ENCODE results near the gene ADARB2.

ADARB2 gene

DNA sequence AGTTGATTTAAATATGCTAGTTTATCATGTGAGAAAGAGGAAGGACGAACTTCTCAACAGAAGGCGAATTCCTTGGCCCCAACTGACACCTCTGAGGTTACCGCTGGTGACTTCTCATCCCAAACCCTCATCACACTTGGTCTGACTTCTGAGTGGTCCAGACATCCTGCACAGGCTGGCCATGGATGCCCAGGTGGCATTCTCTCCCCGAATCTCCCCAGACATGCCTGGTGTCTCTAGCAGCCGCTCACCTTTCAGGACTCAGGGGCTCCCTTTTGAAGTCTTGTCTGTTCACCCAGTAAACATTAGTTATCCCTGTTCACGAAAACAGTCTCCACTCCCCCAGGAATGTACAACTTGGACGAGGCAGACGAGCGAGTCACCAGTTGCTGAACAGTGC is 157.7 kb downstream of the ADARB2 start:
- no peak for DNase-seq

DNA sequence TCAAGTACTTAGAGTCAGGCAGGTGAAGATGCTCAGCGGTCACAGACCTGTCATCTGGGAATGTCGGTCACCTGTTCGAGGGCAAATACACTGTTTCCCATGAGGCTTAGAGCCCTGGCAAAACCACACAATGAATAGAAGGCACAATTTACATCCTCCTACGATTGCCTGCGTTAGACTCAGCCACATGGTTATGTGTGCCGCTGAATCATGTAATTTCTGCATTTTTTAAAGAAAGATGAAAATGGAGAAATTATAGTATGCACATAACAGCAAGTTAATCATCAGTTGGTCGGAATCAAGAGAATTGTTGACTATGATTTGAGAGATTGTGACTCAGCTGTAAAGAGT is 158.2 kb downstream of the ADARB2 start:
- DNase-seq, result no peak

DNA sequence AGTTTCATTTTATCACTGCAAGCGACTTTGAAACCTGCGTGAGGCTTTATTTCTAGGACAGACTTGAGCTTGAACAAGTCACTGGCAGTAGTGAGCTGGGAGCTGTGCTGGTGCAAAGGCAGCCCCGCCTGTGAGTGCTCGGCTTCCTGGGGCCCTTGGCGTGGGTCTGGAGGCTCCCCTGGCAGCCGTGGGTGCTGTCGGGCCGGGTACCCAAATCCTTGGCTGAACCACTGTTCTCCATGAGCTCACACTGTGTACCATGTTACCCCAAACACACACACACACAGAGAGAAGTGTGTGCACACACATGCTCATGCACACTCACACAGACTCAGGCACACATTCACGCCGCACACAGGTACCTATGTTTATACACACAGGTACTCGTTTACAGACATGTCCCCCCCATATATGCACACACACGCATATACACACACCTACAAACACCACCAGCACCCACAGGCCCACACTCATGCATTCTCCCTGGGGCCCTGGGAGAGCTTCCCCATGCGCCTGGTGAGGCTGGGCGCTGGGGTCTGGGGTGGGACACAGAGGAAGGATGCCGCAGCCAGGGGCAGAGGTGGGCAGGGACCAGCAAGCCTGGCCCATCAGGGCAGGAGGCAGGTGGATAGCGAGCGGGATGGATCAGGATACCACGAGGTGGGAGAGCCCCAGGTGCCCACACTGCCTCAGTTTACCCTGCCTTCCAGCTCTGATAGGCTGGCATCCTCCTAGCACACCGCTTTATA is 158.8 kb downstream of the ADARB2 start:
- no peak for DNase-seq

DNA sequence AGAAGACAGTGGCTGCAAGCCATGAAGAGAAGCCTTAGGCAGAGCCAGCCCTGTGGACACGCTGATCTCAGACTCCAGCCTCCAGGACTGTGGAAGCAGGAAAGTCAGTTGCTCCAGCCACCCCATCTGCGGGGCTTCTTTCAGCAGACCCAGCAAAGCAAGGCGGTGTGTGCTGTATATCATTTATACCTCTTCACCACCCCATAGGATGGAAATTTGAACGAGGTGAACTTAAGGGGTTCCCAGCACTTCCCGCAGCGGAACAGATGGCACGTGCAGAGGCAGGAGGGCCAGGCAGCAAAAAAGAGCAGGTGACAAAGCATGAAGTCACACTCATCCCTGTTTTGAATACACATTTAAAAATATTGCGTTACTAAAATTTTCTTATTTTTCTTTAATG is 159.4 kb downstream of the ADARB2 start:
- DNase-seq, result no peak

DNA sequence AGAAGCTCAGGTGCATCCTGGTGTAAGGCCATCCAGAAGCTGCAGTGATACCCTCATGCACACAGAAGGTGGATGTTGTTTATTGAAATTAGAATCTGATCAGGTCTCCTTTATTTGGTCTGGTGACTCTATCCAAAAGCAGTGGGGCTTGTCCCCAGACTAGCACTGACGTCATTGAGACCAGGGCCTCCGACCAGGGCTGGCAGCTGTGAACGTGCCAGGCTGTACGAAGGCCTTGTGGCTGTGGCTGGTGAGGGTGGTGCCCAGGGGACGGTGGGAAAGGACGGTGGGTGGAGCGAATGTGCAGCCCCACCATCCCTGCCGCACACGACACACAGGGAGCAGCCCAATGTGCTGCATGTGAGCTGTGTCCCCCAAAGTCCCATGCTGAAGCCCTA is 160.0 kb downstream of the ADARB2 start:
- no peak for DNase-seq

DNA sequence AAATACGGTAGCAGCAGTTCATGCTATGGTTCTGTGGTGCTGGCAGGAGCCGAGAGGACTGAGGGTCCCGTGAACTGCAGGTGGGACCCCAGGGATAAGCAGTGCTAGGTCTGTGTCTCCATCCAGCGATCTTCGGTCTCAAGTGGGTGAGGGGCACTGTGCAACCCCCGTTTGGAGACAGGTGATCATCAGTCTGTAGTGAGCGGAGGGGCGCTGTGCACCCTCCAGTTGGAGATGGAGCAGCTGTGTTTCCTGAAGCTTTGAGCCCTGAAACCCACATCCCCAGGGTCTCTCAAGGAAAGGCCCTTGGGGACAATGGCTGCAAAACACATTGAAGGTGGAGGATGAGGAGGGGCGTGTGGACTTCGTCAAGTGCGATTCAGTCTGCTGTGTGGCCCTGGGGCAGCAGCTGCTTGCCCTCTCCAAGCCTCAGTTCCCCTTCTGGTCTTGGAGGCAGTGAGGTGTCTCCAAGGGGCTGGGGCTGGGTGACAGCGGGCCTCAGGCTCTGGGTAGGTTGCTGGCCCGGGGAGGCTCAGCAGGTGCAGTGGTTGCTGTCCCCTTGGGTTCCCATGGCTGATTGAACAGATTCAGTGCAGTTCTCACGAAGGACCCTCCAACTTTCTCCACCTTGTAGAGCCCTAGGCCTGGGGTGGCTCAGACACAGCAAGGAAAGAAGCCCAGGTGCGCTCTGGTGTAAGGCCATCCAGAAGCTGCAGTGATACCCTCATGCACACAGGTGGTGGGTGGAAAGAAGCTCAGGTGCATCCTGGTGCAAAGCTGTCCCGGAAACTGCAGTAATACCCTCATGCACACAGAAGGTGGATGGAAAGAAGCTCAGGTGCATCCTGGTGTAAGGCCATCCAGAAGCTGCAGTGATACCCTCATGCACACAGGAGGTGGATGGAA is 160.6 kb downstream of the ADARB2 start:
- DNase-seq, result no peak

DNA sequence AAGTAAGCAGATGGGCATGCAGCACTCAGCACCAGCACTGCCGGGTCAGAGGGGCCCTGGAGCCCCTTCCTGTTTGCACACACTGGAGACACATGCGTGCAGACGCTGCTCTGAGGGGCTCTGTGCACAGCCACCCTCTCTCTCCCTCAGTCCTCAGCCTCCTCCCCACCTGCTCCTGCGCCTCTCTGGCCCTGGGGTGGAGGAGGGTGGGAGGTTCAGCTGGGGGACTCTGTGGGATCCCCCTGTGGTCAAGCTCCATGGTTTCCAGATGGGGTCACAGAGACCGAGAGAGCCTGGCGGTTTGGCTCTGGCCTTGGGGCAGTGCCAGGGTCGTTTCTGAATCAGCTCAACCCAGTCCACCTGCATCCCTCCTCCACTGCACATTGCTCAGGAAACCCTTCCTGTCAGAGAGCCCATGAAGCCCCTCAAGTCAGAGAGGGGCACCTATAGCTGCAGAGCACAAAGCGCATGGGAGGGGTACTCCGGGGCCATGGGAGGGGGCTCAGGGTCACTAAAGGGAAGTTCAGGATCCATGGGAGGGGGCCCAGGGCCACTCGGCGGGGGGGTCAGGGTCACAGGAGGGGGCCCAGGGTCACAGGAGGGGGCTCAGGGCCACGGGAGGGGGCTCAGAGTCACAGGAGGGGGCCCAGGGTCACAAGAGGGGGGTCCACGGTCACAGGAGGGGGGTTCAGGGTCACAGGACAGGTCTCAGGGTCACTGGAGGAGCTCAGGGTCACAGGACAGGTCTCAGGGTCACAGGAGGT is 161.7 kb downstream of the ADARB2 start:
- DNase-seq, result no peak

DNA sequence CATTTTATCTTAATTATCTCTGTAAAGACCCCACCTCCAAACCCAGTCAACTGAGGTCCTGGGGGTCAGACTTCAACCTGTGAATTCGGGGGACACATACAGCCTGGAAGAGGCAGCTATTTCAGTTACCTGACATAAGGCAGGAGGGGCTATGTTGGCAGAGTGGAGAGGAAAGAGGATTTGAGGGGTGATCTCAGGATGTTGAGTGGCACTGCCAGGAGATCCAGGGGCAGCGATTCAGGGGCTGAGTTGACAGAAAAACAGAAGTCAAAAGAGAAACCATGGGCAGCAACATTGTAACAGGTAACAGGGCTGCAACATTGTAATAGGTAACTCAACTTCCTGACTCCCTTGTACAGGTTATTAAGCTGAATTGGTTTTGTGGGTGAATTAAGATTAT is 162.6 kb downstream of the ADARB2 start:
- DNase-seq, result no peak

DNA sequence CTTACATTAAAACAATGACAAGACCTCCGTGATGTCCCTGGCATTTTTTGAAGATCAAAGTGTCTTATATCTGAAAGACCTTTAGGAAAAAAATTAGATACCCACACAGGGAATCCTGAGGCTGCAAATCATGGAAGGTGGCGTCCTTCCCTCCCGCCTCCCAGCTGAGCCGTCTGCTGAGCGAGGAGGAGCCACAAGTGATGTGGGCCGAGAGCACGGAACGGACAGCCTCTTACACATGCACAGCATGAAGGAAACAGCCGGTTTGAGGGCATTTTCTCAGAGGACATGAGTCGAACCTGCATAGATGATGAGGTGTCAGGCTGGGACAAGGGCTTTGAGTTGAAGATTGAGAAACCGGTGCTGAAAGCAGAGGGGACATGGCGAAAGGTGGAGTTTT is 163.3 kb downstream of the ADARB2 start:
- DNase-seq, result no peak

DNA sequence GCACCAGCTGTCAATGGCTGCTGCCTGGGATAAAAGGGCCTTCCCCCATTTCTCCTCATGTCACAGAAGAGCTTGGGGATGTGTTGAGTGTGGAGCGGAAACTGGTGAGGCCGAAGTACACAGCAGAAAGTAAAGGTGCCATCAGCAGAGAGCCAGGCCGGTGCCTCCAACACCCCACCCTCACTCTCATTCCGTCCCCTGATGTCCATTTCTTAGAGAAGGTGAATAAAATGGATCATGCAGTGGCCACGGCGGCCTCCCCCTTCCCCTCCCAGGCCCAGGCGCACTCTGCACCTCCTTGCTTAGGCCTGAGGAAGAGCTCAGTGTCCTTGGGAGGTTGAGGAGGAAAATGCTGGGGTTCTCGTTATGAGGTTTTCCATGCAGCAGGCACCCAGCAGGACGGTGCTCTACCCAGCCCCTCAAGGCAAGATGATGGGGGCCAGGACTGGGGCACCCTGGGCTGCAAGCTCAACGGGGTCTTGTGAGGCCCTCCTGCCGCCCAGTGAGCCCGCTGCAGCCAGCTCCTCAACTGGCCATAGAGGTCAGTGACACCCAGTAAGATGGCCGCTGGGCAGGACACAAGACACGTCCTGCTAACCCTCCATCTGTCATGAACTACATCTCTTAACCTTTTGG is 163.9 kb downstream of the ADARB2 start:
- DNase-seq, result no peak

DNA sequence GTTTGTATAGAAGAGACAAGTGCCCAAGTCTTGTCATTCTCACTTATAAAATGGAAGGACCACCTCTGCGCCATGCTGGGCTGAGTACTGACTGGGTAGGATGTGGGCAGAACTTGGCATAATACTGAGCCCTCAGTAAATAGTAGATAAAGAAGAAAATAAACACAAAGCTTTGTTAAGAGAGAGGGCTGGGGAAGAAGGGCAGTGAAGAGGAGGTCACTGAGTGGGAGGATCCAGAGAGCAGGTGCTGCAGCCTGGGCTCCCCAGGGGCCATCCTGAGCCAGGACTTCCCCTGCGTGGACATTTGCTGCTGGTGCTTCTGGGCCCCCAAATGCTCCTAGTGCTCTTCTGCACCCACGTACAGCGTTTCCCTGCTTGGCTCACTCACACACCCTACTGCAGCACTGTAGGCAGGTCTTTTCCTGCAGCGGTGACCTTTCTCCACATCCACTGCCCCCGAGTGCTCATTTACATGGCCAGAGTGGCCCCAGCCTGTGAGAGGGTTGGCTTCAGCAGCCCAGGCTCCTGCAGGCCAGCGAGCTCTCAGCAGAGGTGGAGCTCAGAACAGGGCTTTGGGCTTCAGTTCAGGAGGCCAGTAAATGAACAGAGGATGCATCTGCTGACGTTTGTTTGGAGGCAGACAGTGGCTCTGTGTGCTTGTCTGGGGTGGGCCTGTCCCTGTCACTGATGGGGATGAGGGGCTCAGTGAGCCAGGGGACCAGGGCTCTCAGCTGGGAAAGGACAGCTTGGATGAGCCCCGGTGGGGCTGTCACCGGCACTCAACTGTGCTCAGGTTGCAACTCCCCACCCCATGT is 164.6 kb downstream of the ADARB2 start:
- DNase-seq, result no peak

DNA sequence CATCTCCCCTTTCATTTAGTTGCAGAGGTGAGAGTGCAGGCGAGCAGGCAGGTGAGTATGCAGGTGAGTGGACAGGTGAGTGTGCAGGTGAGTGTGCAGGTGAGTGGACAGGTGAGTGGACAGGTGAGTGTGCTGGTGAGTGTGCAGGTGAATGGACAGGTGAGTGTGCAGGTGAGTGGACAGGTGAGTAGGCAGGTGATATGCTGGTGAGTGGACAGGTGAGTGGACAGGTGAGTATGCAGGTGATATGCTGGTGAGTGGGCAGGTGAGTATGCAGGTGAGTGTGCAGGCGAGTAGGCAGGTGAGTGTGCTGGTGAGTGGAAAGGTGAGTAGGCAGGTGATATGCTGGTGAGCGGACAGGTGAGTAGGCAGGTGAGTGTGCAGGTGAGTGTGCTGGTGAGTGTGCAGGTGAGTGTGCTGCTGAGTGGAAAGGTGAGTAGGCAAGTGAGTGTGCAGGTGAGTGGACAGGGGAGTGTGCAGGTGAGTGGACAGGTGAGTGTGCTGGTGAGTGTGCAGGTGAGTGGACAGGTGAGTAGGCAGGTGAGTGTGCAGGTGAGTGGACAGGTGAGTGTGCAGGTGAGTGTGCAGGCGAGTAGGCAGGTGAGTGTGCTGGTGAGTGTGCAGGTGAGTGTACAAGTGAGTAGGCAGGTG is 165.6 kb downstream of the ADARB2 start:
- DNase-seq, result no peak

DNA sequence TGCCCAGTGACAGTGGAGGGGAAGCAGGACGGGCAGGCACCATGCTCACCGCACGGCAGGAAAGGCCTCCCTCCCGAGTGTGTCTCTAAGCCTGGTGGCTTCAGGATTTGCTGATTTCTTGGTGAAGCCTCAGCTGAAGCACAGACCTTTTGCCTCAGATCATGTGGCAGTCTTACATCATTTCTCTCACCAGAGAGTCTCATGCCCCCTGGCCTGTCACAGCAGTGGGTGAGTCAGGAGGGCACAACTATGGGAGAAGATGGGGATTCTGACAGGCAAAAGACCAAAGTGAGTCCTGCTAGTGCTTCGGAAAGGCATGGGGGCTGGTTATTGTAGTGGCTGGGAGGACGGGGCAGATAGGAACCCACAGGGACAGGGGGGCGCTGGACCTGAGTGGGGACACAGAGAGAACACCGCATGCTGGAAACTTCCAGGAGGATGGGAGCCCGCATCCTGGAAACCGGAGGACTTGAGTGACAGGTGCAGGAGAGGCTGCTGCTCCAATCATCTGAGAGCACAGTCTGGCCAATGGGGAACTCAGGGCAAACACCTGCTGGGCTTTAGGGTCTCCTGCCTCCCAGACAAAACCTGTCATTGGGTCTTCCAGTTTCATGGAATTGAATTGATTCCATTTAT is 166.8 kb downstream of the ADARB2 start:
- DNase-seq, result no peak

DNA sequence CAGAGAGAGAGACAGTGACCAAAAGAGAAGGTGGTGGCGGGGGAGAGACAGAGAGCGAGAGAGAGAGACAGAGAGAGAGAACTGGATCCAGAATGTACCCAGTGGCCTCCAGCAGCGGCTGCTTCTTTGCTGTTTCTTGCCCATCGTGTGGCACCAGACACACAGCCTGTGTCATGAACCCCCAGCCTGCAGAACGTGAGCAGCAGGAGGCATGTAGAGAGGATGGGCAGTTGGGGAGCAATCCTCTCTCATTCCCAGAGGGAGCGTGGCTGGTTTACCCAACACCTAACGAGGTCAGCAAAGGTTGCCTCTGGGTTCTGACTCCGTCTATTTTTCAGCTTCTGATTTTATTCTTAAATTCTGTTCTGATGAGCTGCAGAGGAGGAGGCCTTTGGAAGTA is 168.1 kb downstream of the ADARB2 start:
- no peak for DNase-seq

DNA sequence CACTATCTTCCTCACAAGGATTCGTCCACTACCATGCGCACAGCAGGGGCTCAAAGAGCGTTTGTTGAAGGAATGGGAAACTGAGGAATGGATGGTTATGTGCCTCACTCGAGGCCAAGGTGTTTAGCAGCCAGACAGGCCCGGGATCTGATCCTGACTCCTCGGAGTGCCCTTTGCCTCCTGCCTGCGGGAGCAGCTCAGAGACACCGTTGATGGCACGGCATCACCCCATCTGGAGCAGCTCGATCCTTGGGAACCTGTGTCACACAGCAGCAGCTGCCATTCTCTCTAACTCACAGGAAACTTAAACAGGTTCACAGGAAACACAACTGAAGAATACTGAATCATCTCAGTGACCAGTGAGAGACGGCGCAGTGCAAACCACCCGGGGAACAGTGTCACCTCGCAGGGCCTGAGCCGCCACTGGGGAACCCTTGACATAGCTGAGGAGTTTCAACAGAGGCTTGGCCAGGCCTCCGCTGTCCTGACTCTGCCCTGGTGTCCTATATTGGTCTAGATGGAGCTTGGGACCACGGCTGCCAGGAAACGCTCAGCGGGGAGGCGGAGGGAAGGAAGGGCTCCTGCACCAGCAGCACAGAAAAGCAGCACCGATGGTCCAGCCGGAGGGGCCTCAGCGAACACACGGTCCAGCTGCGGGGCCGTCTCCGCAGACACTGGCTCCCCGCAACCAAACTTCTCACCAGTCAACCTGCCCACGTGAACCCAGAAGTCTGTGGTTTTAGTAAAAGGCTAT is 169.4 kb downstream of the ADARB2 start:
- DNase-seq, result no peak

DNA sequence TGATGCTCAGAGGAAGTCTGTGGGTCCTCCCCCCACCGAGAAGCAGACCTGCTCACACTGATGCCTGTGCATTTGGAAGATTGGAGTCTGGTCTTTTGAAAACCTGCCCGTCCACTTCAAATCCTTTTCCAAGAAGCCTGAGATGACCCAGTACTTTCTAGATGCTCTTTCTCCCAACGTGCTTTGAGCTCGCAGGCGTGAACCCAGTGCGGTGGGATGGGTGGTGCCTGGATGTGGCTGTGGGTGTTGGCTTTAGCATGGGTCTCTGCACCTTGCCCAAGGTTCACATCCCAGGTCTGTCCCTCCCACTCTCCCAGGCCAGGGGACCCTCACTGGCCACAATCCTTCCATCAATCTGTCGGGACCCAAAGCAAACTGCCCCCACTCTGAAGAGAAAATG is 170.2 kb downstream of the ADARB2 start:
- no peak for DNase-seq

DNA sequence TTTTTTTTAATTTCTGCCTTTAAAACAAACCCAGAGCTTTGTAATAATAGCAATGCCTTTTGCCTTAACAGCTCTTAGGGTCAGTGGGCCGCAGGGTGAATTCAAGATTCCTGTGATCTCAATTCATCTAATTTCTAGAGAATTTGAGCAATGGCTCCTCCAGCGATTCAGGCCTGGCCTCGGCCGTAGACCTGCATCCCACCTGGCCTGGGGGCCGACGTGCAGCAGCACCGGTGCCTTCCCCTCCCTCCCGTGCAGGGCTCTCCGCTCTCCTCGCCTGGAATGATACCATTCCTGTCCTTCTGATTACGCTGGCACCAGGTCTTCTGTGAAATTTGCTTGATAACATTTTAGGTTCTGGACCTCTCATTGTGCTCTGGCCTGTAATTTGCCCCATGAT is 172.5 kb downstream of the ADARB2 start:
- no peak for DNase-seq

DNA sequence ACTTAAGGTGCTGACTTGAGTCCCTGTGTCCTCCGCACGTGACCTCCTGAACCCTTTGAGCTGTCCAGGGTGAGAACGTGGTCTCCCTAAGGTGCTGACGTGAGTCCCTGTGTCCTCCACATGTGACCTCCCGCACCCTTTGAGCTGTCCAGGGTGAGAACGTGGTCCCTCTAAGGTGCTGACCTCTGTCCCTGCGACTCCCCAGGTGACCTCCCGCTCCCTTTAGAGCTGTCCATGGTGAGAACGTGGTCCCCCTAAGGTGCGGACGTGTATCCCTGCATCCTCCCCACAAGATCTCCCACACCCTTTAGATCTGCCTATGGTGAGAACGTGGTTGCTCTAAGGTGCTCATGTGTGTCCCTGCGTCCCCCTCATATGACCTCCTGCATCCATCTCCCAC is 174.3 kb downstream of the ADARB2 start:
- DNase-seq, result no peak

DNA sequence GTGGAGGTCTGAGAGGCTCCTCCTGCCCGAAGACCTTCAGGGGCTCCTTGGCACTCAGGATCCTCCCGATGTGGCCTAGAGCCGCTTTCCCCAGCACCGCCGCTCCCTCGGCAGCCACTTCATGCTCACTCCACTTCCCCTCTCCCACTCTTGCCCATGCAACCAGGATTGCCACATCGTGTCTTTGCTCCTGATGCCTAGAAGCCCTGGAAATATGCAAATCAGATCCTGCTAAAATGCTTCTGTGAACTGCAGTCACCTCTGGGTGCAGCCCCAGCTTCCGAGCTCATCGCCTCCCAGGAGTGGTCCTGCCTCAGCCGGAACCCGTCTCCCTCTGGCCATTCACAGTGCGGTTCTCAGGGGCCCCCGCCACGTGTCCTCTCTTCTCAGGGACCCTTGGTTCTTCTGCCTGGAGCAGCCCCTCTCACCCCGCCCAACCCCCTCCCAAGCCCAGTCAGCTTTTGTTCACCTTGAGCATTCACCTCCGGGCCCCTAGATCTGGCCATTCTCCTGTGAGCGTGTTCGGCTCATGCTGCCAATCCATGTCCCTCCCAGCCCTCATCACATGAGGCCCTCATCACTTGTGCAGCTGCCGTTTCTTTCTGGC is 175.5 kb downstream of the ADARB2 start:
- DNase-seq, result no peak
